Mesendoderm (in vitro differentiated cells): ENCODE data around the gene HID1.
A peak's percentile ranks its signal among the peaks of the same experiment; 100 is the strongest.

Experiments used
- DNase-seq: peaks from one replicate; pipeline ENCODE4 v3.0.0; 2013
- H2AK5ac ChIP-seq: 2 replicates; pipeline ENCODE4 v1.6.1; 2013; ENCODE audit warnings: low read length, inconsistent platforms
- H2BK120ac ChIP-seq: 2 replicates; pipeline ENCODE4 v1.6.1; 2013; ENCODE audit warnings: low read depth, mild to moderate bottlenecking, low read length, moderate library complexity, mixed read lengths
- H2BK15ac ChIP-seq: replicated peaks from 2 replicates; pipeline ENCODE4 v1.6.1; 2013; ENCODE audit warnings: low read depth, mild to moderate bottlenecking, moderate library complexity
- H2BK5ac ChIP-seq: 2 replicates; pipeline ENCODE4 v1.6.1; 2013; ENCODE audit warnings: low read length, inconsistent platforms
- H3K18ac ChIP-seq: 2 replicates; pipeline ENCODE4 v1.6.1; 2013; ENCODE audit warnings: mild to moderate bottlenecking, low read length, mixed read lengths
- H3K23ac ChIP-seq: one replicate; pipeline ENCODE4 v1.6.1; 2013; ENCODE audit warnings: low read length
- H3K27ac ChIP-seq: 2 replicates; pipeline ENCODE4 v1.5.1; 2013; ENCODE audit warnings: low read depth, mild to moderate bottlenecking, inconsistent platforms, low read length, moderate library complexity
- H3K27me3 ChIP-seq: 2 replicates; pipeline ENCODE4 v1.6.1; 2013; ENCODE audit warnings: low read length, control low read depth, mild to moderate bottlenecking, inconsistent platforms; ENCODE audit not compliant: insufficient read depth, poor library complexity
- H3K36me3 ChIP-seq: 2 replicates; pipeline ENCODE4 v1.6.1; 2013; ENCODE audit warnings: low read length, inconsistent platforms; ENCODE audit not compliant: control insufficient read depth, insufficient read depth
- H3K4ac ChIP-seq: one replicate; pipeline ENCODE4 v1.6.1; 2013; ENCODE audit warnings: low read depth, mild to moderate bottlenecking, low read length, moderate library complexity
- H3K4me1 ChIP-seq: 2 replicates; pipeline ENCODE4 v1.6.1; 2013; ENCODE audit warnings: low read depth, low read length, inconsistent platforms; ENCODE audit not compliant: control insufficient read depth
- H3K4me2 ChIP-seq: 2 replicates; pipeline ENCODE4 v1.6.1; 2013; ENCODE audit warnings: low read length
- H3K4me3 ChIP-seq: 2 replicates; pipeline ENCODE4 v1.5.1; 2013; ENCODE audit warnings: mild to moderate bottlenecking, low read length
- H3K56ac ChIP-seq: one replicate; pipeline ENCODE4 v1.6.1; 2013; ENCODE audit warnings: low read length
- H3K79me1 ChIP-seq: 2 replicates; pipeline ENCODE4 v1.6.1; 2013; ENCODE audit warnings: low read length, inconsistent platforms
- H3K79me2 ChIP-seq: 2 replicates; pipeline ENCODE4 v1.6.1; 2013; ENCODE audit warnings: mild to moderate bottlenecking, low read length; ENCODE audit not compliant: control insufficient read depth, insufficient read depth
- H3K9ac ChIP-seq: 2 replicates; pipeline ENCODE4 v1.6.1; 2013; ENCODE audit warnings: low read length, inconsistent platforms
- H4K5ac ChIP-seq: one replicate; pipeline ENCODE4 v1.6.1; 2013; ENCODE audit warnings: low read length
- H4K8ac ChIP-seq: one replicate; pipeline ENCODE4 v1.6.1; 2013; ENCODE audit warnings: low read depth, mild to moderate bottlenecking, control low read depth, low read length, moderate library complexity
- WGBS: extraction: QIAGEN DNeasy Blood & Tissue Kit; methylation state at CpG from one replicate; pipeline ENCODE4 v1.1.7; 2013; ENCODE audit warnings: low lambda C conversion rate, missing lambda C conversion rate; ENCODE audit not compliant: insufficient coverage; ENCODE audit errors: extremely low coverage; 5-methylcytosine and 5-hydroxymethylcytosine counted together

Gene HID1

GRCh38 chr17:75012346-75013091 lies 40.0 kb upstream of the HID1 start, which contains the start of gene MRPL58:
TSS of gene MRPL58 (plus strand) at chr17:75012670. CDS start at chr17:75012687, 17 bp downstream.
- H2BK5ac ChIP-seq: peak within 1 kb of the TSS; percentile 89
- DNase-seq: peak; percentile 95
- H3K4me2 ChIP-seq: peak within 1 kb of the TSS; percentile 73
- no CpG with 5 or more reads among the region's 63 CpGs for WGBS
- peak within 1 kb of the TSS; percentile 64 for H3K18ac ChIP-seq
- peak within 1 kb of the TSS; percentile 2 for H4K5ac ChIP-seq
- no peaks in the 10 kb centered on the region for H3K79me2 ChIP-seq
- peaks cover 4% of the 10 kb centered on the region for H3K79me1 ChIP-seq
- H3K56ac ChIP-seq: peak within 1 kb of the TSS; percentile 97
- peak within 1 kb of the TSS; percentile 94 for H4K8ac ChIP-seq
- no peak within 1 kb of the TSS for H2AK5ac ChIP-seq
- peak within 1 kb of the TSS; percentile 79 for H3K4ac ChIP-seq
- H3K27ac ChIP-seq: peak within 1 kb of the TSS; percentile 66
- peak within 1 kb of the TSS; percentile 89 for H3K23ac ChIP-seq
- peak within 1 kb of the TSS; percentile 94 for H3K4me3 ChIP-seq
- H3K4me1 ChIP-seq: peaks cover 3% of the 10 kb centered on the region
- no peaks in the 10 kb centered on the region for H3K27me3 ChIP-seq
- no peak within 1 kb of the TSS for H2BK120ac ChIP-seq
- H3K9ac ChIP-seq: peak within 1 kb of the TSS; percentile 93
- no peaks in the 10 kb centered on the region for H3K36me3 ChIP-seq
- H2BK15ac ChIP-seq: no peak within 1 kb of the TSS

- Histone ChIP-seq H2BK15ac (no peak overlapping the region), H3K79me1 (peaks cover 4% of the 10 kb centered on the region), H3K4ac (peak overlapping the region; percentile 79), H3K23ac (no peak overlapping the region), H3K18ac (peak overlapping the region; percentile 44), H3K4me1 (peaks cover 3% of the 10 kb centered on the region), H3K27me3 (no peaks in the 10 kb centered on the region), H4K5ac (peak overlapping the region; percentile 2), H3K9ac (peak overlapping the region; percentile 93), H2BK120ac (no peak overlapping the region), H3K36me3 (no peaks in the 10 kb centered on the region), H3K79me2 (no peaks in the 10 kb centered on the region), H2AK5ac (no peak overlapping the region), H4K8ac (peak overlapping the region; percentile 94), H2BK5ac (no peak overlapping the region), H3K56ac (peak overlapping the region; percentile 80), H3K4me2 (peak overlapping the region; percentile 37), H3K27ac (peak overlapping the region; percentile 66), H3K4me3 (no peak overlapping the region)
- no peak for DNase-seq
- WGBS: no CpG with 5 or more reads among the region's 5 CpGs
Observed at GRCh38 chr17:75012096-75012345, 39.5 kb upstream of the HID1 start.

DNA sequence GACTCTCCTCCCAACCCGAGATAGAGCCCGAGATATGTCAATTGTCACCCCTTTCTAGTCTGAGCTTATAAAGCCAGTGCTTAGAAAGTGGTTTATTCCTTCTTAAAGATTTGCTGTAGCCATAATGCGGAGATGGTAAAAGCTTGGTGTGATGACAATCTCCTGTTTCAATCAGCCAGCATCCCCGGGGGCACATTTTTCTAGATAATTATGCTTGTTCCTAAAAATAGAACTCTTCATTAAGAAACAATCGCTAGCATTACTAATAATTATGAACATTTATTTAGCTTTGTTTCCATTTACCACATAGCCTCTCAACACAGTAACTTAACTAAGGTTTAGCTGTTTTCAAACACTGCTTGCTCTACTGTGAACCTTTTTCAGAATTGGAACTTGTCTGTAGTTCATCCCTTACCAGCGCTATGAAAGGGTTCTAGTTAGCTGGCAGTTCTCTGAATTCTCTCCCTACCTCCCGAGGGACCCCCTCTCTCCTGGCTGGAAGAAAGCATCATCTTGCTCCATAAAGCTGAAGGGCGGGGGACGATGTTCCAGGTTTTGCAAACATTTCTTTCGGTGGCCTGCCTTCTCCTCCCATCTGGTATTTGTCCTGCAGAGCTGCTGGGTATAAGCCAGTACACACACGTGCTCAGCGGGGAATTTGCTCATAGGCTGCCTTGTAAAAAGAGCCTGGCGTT lies 39.0 kb upstream of the HID1 start:
- peaks cover 3% of the 10 kb centered on the region for H3K4me1 ChIP-seq
- no peak overlapping the region for H2BK120ac ChIP-seq
- H3K4ac ChIP-seq: no peak overlapping the region
- H4K8ac ChIP-seq: peak overlapping the region; percentile 94
- H3K27ac ChIP-seq: no peak overlapping the region
- no peaks in the 10 kb centered on the region for H3K79me2 ChIP-seq
- no peaks in the 10 kb centered on the region for H3K27me3 ChIP-seq
- H3K79me1 ChIP-seq: peaks cover 4% of the 10 kb centered on the region
- WGBS: no CpG with 5 or more reads among the region's 13 CpGs
- H3K4me3 ChIP-seq: no peak overlapping the region
- no peak overlapping the region for H2AK5ac ChIP-seq
- peak overlapping the region; percentile 93 for H3K9ac ChIP-seq
- no peak overlapping the region for H2BK5ac ChIP-seq
- H3K23ac ChIP-seq: no peak overlapping the region
- H3K18ac ChIP-seq: no peak overlapping the region
- H3K4me2 ChIP-seq: no peak overlapping the region
- no peak for DNase-seq
- H3K56ac ChIP-seq: peak overlapping the region; percentile 80
- H4K5ac ChIP-seq: peak overlapping the region; percentile 2
- H3K36me3 ChIP-seq: no peaks in the 10 kb centered on the region
- H2BK15ac ChIP-seq: no peak overlapping the region

GRCh38 chr17:75010683-75011400 lies 38.3 kb upstream of the HID1 start:
- no CpG with 5 or more reads among the region's 8 CpGs for WGBS

DNA sequence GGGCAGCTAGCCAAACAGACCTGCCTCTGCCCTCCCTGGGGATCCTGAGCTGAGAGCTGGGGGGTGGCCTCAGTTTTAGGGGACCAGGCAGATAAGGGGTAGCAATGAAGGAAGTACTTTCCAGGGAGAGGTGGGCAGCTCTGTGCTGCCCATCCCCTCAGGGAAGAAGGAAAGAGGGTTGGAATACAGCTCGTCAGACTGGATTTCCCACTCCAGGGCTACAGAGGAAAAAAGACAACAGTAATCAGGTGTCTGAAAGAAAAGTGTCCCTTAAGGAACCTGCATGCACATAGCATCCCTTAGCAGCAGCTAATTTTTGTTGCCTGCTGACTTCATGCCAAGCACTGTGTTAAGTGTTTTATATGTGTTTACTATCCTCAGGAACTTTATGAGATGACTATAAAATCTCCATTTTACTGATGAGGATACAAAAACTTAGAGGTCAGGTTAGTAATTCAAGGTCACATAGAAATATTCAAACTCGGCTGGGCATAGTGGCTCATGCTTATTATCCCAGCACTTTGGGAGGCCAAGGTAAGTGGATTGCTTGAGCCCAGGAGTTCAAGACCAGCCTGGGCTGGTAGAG lies 36.7 kb upstream of the HID1 start:
- Histone ChIP-seq H3K4me3 (no peak overlapping the region), H3K4me1 (peaks cover 3% of the 10 kb centered on the region), H3K9ac (no peak overlapping the region), H2AK5ac (no peak overlapping the region), H3K4me2 (no peak overlapping the region), H3K18ac (no peak overlapping the region), H2BK120ac (no peak overlapping the region), H3K27me3 (no peaks in the 10 kb centered on the region), H3K79me2 (no peaks in the 10 kb centered on the region), H3K23ac (no peak overlapping the region), H3K79me1 (peaks cover 2% of the 10 kb centered on the region), H2BK5ac (no peak overlapping the region), H3K56ac (no peak overlapping the region), H3K4ac (no peak overlapping the region), H2BK15ac (no peak overlapping the region), H3K27ac (no peak overlapping the region), H4K8ac (no peak overlapping the region), H4K5ac (no peak overlapping the region), H3K36me3 (no peaks in the 10 kb centered on the region)
- no peak for DNase-seq
- WGBS: no CpG with 5 or more reads among the region's 2 CpGs

More at GRCh38 chr17:75010683-75011400, 38.3 kb upstream of the HID1 start:
- no peak overlapping the region for H3K9ac ChIP-seq
- H2BK120ac ChIP-seq: no peak overlapping the region
- H3K36me3 ChIP-seq: no peaks in the 10 kb centered on the region
- H3K18ac ChIP-seq: no peak overlapping the region
- no peaks in the 10 kb centered on the region for H3K79me2 ChIP-seq
- no peak overlapping the region for H4K5ac ChIP-seq
- H3K56ac ChIP-seq: no peak overlapping the region
- no peak overlapping the region for H2AK5ac ChIP-seq
- H3K23ac ChIP-seq: no peak overlapping the region
- no peak overlapping the region for H2BK15ac ChIP-seq
- no peak overlapping the region for H3K4me2 ChIP-seq
- H3K27me3 ChIP-seq: no peaks in the 10 kb centered on the region
- H3K79me1 ChIP-seq: peaks cover 4% of the 10 kb centered on the region
- DNase-seq: peak; percentile 91
- H3K4me1 ChIP-seq: peaks cover 3% of the 10 kb centered on the region
- no peak overlapping the region for H4K8ac ChIP-seq
- no peak overlapping the region for H2BK5ac ChIP-seq
- no peak overlapping the region for H3K4me3 ChIP-seq
- no peak overlapping the region for H3K27ac ChIP-seq
- no peak overlapping the region for H3K4ac ChIP-seq
